ENCODE results near the gene C22orf23.
A peak's percentile ranks its signal among the peaks of the same experiment; 100 is the strongest.

DNA sequence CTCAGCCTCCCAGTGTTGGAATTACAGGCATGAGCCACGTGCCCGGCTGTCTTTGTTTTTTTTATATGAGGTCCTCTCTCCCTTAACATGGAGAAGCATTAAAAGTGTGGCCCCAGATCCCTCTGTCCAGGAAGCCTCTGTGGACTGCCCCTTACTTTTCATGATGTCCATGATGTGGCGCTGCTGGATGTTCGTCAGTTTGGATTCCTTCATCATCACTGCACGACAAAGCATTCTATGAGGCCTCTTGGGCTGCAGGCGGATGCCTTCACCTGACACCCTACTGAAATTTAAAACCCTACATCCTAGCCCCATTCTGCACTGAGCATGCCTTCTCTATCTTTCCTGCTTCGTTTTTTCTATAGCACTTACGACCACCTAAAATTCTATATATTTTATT lies 2.1 kb downstream of the C22orf23 start:
- TF ChIP-seq, protein P1, sequence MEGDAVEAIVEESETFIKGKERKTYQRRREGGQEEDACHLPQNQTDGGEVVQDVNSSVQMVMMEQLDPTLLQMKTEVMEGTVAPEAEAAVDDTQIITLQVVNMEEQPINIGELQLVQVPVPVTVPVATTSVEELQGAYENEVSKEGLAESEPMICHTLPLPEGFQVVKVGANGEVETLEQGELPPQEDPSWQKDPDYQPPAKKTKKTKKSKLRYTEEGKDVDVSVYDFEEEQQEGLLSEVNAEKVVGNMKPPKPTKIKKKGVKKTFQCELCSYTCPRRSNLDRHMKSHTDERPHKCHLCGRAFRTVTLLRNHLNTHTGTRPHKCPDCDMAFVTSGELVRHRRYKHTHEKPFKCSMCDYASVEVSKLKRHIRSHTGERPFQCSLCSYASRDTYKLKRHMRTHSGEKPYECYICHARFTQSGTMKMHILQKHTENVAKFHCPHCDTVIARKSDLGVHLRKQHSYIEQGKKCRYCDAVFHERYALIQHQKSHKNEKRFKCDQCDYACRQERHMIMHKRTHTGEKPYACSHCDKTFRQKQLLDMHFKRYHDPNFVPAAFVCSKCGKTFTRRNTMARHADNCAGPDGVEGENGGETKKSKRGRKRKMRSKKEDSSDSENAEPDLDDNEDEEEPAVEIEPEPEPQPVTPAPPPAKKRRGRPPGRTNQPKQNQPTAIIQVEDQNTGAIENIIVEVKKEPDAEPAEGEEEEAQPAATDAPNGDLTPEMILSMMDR (conservative IDR thresholded peaks at IDR 0.05; ENCODE audit: low read depth, low read length) = 0 out of 2 replicates have a peak, but pooled peaks have one; percentile 5
- no peak for TF ChIP-seq POLR2A (IDR thresholded peaks at IDR 0.05; ENCODE audit: low read depth, low read length)
- TF ChIP-seq, protein P2, sequence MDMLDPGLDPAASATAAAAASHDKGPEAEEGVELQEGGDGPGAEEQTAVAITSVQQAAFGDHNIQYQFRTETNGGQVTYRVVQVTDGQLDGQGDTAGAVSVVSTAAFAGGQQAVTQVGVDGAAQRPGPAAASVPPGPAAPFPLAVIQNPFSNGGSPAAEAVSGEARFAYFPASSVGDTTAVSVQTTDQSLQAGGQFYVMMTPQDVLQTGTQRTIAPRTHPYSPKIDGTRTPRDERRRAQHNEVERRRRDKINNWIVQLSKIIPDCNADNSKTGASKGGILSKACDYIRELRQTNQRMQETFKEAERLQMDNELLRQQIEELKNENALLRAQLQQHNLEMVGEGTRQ (IDR thresholded peaks at IDR 0.05; ENCODE audit: low read depth, low read length) = no peak
- TF ChIP-seq CEBPB (IDR thresholded peaks at IDR 0.05; ENCODE audit: low read depth, low read length) = no peak
- TF ChIP-seq MAZ (IDR thresholded peaks at IDR 0.05; ENCODE audit: borderline replicate concordance, low read depth, low read length) = no peak
- TF ChIP-seq RAD21 (IDR thresholded peaks at IDR 0.05; ENCODE audit: low read length) = no peak
- no peak for TF ChIP-seq RCOR1 (IDR thresholded peaks at IDR 0.05; ENCODE audit: insufficient replicate concordance, low read length)
- TF ChIP-seq MAFK (IDR thresholded peaks at IDR 0.05; ENCODE audit: low read depth, low read length) = no peak
- TF ChIP-seq FOS (IDR thresholded peaks at IDR 0.05; ENCODE audit: low read depth, low read length) = no peak
- no peak for TF ChIP-seq NFE2L2 (IDR thresholded peaks at IDR 0.05; ENCODE audit: low read depth, low read length)
- TF ChIP-seq BHLHE40 (IDR thresholded peaks at IDR 0.05; ENCODE audit: low read depth, low read length) = no peak
- TF ChIP-seq MXI1 (IDR thresholded peaks at IDR 0.05; ENCODE audit: borderline replicate concordance, low read depth, low read length) = no peak
- TF ChIP-seq SMC3 (IDR thresholded peaks at IDR 0.05; ENCODE audit: low read depth, low read length) = no peak
